Stomach (tissue), 9 donors: Measurements from ENCODE around the gene IGF2BP3. TPM values are rescaled to one million over a fixed set of nuclear protein-coding genes. Genes with fewer than 3 reads are reported as not detected.

Experiments
- DNase-seq, 2 donors: peaks; one replicate each; pipeline versions ENCODE4 v3.0.0 to v3.0.0-alpha.2; 2013 to 2019
- H3K27ac ChIP-seq, 5 donors: fragments of 200-600 bp in 4 of 5; sonication (generic) in 4 of 5; one replicate each; pipeline ENCODE4 v1.5.1; 2013 to 2019; ENCODE audit warnings: mild to moderate bottlenecking in 1 of 5, moderate library complexity in 1 of 5
- H3K27me3 ChIP-seq, 3 donors: fragments of 200-600 bp; sonication (generic); one replicate each; pipeline ENCODE4 v1.5.1; 2017 to 2019; ENCODE audit warnings: mixed run types in 1 of 3
- H3K36me3 ChIP-seq, 4 donors: fragments of 200-600 bp; sonication (generic); 1 replicate in 3 of 4; 2 replicates in 1 of 4; pipeline ENCODE4 v1.5.1; 2016 to 2019
- H3K4me1 ChIP-seq, 4 donors: fragments of 200-600 bp; sonication (generic); one replicate each; pipeline ENCODE4 v1.5.1; 2016 to 2019
- H3K4me3 ChIP-seq, 4 donors: fragments of 200-600 bp; sonication (generic) in 3 of 4; one replicate each; pipeline ENCODE4 v1.5.1; 2016 to 2019; ENCODE audit warnings: mild to moderate bottlenecking in 1 of 4
- H3K9me3 ChIP-seq, 4 donors: fragments of 200-600 bp; sonication (generic); one replicate each; pipeline ENCODE4 v1.5.1; 2016 to 2019
- EP300 ChIP-seq: sonication (generic); formaldehyde crosslinking; IDR thresholded peaks from one replicate; pipeline ENCODE4 v1.6.1; 2017; ENCODE audit warnings: antibody characterized with exemption
- POLR2A ChIP-seq, 4 donors: fragments of 450-650 bp; IDR thresholded peaks; one replicate each; pipeline ENCODE4 v1.6.1; 2016; ENCODE audit warnings: antibody characterized with exemption in 4 of 4, control low read depth in 2 of 4, mild to moderate bottlenecking in 1 of 4, moderate library complexity in 1 of 4
- POLR2AphosphoS5 ChIP-seq, 3 donors: sonication (generic); formaldehyde crosslinking; IDR thresholded peaks; one replicate each; pipeline ENCODE4 v1.6.1; 2016; ENCODE audit warnings: antibody characterized with exemption in 3 of 3
- WGBS, 5 donors: extraction: QIAGEN DNeasy Blood & Tissue Kit in 3 of 5; methylation state at CpG; one replicate each; pipeline versions ENCODE4 v1.1.5 to v1.1.7; 2013 to 2018; 5-methylcytosine and 5-hydroxymethylcytosine counted together
- intact Hi-C: fragments of 100-400 bp; cut with DNase I; formaldehyde crosslinking; loops from one replicate; pipeline ENCODE4 v1.15.1; 2023; ENCODE audit warnings: low total_unique reads
- polyA plus RNA-seq, 3 donors: library from polyadenylated mRNA; stranded (reverse); fragments of 200-250 nt; gene quantifications; one replicate each; pipeline ENCODE4 v1.2.3, GENCODE V29; 2013
- total RNA-seq, 5 donors: library from RNA; depleted of rRNA; stranded (reverse); fragments of >200 nt; gene quantifications; one replicate each; pipeline versions ENCODE4 v1.1.0 to v1.2.3, GENCODE V29; 2014 to 2016
- TF ChIP-seq, protein P1 (sequence below), 7 experiments: fragments of 450-650 bp in 4 of 7; fragments of 200-600 bp in 3 of 7; sonication (generic) in 3 of 7; IDR thresholded peaks; one replicate each; pipeline ENCODE4 v1.5.1; 2016 to 2019; ENCODE audit warnings: antibody characterized with exemption in 7 of 7, control low read depth in 2 of 7, mild to moderate bottlenecking in 1 of 7
- donor health status: healthy with polysubstance abuse.
- donor health status: Bipolar disorder and iron deficiency.
- donor health status: healthy.

Gene IGF2BP3
- total and polyA plus RNA-seq, 8 donors, result 0.43 to 61.9 (median 5.2) TPM; not detected in 4

- no peaks in the 10 kb centered on the region for H3K9me3 ChIP-seq
- WGBS, 5 donors, result 92 to 97% (median 94%) methylated on average over 9 of the region's 9 CpGs
- H3K27me3 ChIP-seq, result peaks cover 0 to 13% (median 0%) of the 10 kb centered on the region in 3 donors
- intact Hi-C loops, result no loop called here
- no peaks in the 10 kb centered on the region for H3K4me1 ChIP-seq
- DNase-seq, result no peak
- H3K4me3 ChIP-seq, result no peak overlapping the region
- TF ChIP-seq POLR2AphosphoS5 (IDR thresholded peaks at IDR 0.05) (no peak), EP300 (no peak), POLR2A (IDR thresholded peaks at IDR 0.05) (no peak)
- TF ChIP-seq, protein P1, sequence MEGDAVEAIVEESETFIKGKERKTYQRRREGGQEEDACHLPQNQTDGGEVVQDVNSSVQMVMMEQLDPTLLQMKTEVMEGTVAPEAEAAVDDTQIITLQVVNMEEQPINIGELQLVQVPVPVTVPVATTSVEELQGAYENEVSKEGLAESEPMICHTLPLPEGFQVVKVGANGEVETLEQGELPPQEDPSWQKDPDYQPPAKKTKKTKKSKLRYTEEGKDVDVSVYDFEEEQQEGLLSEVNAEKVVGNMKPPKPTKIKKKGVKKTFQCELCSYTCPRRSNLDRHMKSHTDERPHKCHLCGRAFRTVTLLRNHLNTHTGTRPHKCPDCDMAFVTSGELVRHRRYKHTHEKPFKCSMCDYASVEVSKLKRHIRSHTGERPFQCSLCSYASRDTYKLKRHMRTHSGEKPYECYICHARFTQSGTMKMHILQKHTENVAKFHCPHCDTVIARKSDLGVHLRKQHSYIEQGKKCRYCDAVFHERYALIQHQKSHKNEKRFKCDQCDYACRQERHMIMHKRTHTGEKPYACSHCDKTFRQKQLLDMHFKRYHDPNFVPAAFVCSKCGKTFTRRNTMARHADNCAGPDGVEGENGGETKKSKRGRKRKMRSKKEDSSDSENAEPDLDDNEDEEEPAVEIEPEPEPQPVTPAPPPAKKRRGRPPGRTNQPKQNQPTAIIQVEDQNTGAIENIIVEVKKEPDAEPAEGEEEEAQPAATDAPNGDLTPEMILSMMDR (IDR thresholded peaks at IDR 0.05), result no peak
- H3K36me3 ChIP-seq, result no peaks in the 10 kb centered on the region
- no peak overlapping the region for H3K27ac ChIP-seq
Measured at GRCh38 chr7:23290993-23291392, 179.3 kb downstream of the IGF2BP3 start.

DNA sequence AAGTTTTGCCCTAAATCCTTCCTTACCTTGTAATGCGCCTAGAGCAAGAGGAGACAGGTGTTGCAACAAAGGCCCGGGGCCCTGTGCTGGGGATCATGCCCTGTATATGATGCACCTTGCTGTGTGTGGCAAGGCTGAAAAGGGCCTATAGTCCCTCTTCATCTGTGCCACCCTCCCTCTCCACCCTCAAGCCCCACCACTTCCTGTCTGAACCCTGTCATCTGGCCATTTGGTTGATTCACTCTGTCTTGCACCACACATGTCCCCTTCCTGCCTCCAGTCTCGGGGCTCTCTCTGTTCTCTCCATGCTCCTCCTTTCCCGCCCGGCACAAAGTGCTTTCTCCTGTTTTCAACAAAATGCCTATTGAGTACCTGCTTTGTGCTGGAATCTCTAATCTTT is 182.7 kb downstream of the IGF2BP3 start:
- Histone ChIP-seq H3K27me3 (peaks cover 0 to 4% (median 0%) of the 10 kb centered on the region in 3 donors), H3K27ac (no peak overlapping the region), H3K4me1 (no peaks in the 10 kb centered on the region), H3K4me3 (no peak overlapping the region), H3K36me3 (no peaks in the 10 kb centered on the region), H3K9me3 (no peaks in the 10 kb centered on the region)
- intact Hi-C loops, result no loop called here
- no peak for TF ChIP-seq POLR2AphosphoS5 (IDR thresholded peaks at IDR 0.05)
- no peak for TF ChIP-seq POLR2A (IDR thresholded peaks at IDR 0.05)
- TF ChIP-seq EP300, result no peak
- TF ChIP-seq, protein P1 (IDR thresholded peaks at IDR 0.05), result no peak
- no peak for DNase-seq
- WGBS, 5 donors, result 84 to 90% (median 88%) methylated on average over 5 of the region's 5 CpGs

DNA sequence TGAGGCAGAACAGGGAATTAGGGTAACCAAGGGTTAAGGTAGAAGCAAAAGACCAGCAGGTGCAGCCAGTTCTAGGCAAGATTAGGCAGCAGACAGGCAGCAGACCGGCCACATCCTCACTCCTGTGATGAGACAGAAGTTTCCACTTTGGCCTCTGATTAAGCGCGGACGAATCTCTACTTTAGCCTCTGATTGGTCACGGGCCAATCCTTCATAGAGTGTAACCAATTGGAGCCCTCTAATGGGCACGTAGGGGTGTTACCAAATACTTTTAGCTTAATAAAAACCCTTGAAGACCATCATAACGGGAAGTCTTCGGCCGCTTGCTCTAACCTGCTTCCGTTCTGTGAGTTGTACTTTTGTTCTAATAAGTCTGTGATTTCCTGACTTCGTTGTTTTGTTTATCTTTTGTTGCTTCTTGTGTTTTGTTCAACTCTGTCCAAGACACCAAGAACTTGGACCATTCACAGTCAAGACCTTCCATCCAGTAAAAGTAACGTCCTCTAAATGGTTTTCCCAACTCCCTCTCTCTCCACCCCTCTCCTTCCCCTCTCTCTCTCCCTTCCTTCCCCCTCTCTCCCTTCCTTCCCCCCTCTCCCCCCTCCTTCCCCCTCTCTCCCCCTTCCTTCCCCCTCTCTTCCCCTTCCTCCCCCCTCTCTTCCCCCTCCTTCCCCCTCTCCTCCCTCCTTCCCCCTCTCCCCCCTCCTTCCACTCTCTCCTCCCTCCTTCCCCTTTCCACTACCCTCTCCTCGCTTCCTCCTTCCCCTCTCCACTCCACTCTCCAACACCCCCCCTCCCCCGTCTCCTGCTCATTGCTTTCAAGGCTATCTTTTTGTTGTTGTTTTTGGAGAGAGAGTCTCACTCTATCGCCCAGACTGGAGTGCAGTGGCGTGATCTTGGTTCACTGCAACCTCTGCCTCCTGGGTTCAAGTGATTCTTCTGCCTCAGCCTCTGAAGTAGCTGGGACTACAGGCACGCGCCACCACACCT is 184.3 kb downstream of the IGF2BP3 start:
- Histone ChIP-seq H3K27me3 (no peaks in the 10 kb centered on the region), H3K4me3 (no peak overlapping the region), H3K4me1 (no peaks in the 10 kb centered on the region), H3K9me3 (no peaks in the 10 kb centered on the region), H3K36me3 (no peaks in the 10 kb centered on the region), H3K27ac (no peak overlapping the region)
- DNase-seq, result no peak
- TF ChIP-seq EP300, result no peak
- no peak for TF ChIP-seq POLR2A (IDR thresholded peaks at IDR 0.05)
- no peak for TF ChIP-seq POLR2AphosphoS5 (IDR thresholded peaks at IDR 0.05)
- TF ChIP-seq, protein P1 (IDR thresholded peaks at IDR 0.05), result no peak
- WGBS, 5 donors, result 78 to 85% (median 84%) methylated on average over 17 to 18 of the region's 18 CpGs
- intact Hi-C loops, result no loop called here

GRCh38 chr7:23284871-23285270 is 185.4 kb downstream of the IGF2BP3 start:
- intact Hi-C loops, result no loop called here
- Histone ChIP-seq H3K4me3 (no peak overlapping the region), H3K27me3 (no peaks in the 10 kb centered on the region), H3K9me3 (no peaks in the 10 kb centered on the region), H3K4me1 (no peaks in the 10 kb centered on the region), H3K36me3 (no peaks in the 10 kb centered on the region), H3K27ac (no peak overlapping the region)
- 90 to 99% (median 95%) methylated on average over 2 of the region's 2 CpGs for WGBS, 5 donors
- DNase-seq, result no peak
- no peak for TF ChIP-seq POLR2A (IDR thresholded peaks at IDR 0.05)
- TF ChIP-seq POLR2AphosphoS5 (IDR thresholded peaks at IDR 0.05), result no peak
- no peak for TF ChIP-seq EP300
- TF ChIP-seq, protein P1 (IDR thresholded peaks at IDR 0.05), result no peak
